AG04450 (cell line): ENCODE measurements around the gene PREB. TPM values are rescaled to one million over a fixed set of nuclear protein-coding genes. Genes with fewer than 3 reads are reported as not detected.
A peak's percentile ranks its signal among the peaks of the same experiment; 100 is the strongest.
"Not testable (repeated sequence)": the region's sequence is repeated elsewhere in the genome, so short reads cannot be mapped to it uniquely, and the experiment has no call there.

Experiments used
- CTCF ChIA-PET: fragments of 300-600, 350-600 bp; formaldehyde crosslinking; extraction: SDS; loops from one replicate; lab custom pipeline; 2022; ENCODE audit warnings: antibody characterized with exemption, inconsistent platforms; lab: Charles Lee
- POLR2A ChIA-PET: fragments of 350-600 bp; formaldehyde crosslinking; extraction: SDS; loops from one replicate; lab custom pipeline; 2021; ENCODE audit warnings: antibody characterized with exemption, inconsistent platforms; lab: Yijun Ruan, JAX
- DNase-seq: peaks from one replicate; pipeline ENCODE4 v3.0.0-alpha.2; 2011; ENCODE audit warnings: low read depth, low spot score
- H3K27ac ChIP-seq: one replicate; pipeline ENCODE4 v1.5.1; 2012; ENCODE audit warnings: low read depth, low read length, control low read depth
- H3K27me3 ChIP-seq: one replicate; pipeline ENCODE4 v1.6.0; 2012; ENCODE audit warnings: low read length; ENCODE audit not compliant: control insufficient read depth, insufficient read depth
- H3K4me3 ChIP-seq: 2 replicates; pipeline ENCODE4 v1.5.1; 2011; ENCODE audit warnings: mild to moderate bottlenecking, low read depth, low read length, control low read depth
- H3K9me3 ChIP-seq: 2 replicates; pipeline ENCODE4 v1.5.1; 2012; ENCODE audit warnings: low read length; ENCODE audit not compliant: control insufficient read depth, insufficient read depth
- polyA plus RNA-seq: library from polyadenylated mRNA; depleted of rRNA; stranded (reverse); fragments of >200 nt; gene quantifications from 2 replicates; pipeline ENCODE4 v1.2.3, GENCODE V29; 2011
- TF ChIP-seq, protein P1 (sequence below): IDR thresholded peaks from 2 replicates; pipeline ENCODE4 v1.5.1; 2011; ENCODE audit warnings: low read depth, low read length, control low read depth, inconsistent platforms

PREB gene
- polyA plus RNA-seq, 1 experiment, result 44.9 TPM

DNA sequence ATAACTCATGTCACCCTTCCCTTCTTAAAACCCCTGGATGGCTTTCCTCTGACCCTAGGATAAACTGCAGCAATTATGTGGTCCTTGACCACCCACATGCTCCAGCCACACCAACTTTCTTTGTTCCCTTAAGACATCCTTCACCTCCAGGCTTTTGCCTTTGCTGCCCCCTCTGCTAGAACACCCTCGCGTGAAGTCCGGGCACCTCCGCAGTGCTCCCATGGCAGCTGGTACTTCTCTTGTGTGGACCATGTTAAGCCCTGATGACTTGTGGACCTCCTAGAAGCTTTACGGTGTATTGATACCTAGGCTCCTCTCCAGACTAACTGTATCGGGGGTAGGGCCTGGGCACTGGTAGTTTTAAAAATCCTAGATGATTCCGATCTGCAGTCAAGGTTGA lies 11.6 kb downstream of the PREB start:
- no peaks in the 10 kb centered on the region; the same call in 1 of the 2 replicates for H3K9me3 ChIP-seq
- H3K27ac ChIP-seq, result no peak overlapping the region
- H3K27me3 ChIP-seq, result peaks cover 39% of the 10 kb centered on the region
- H3K4me3 ChIP-seq, result no peak overlapping the region
- TF ChIP-seq, protein P1, sequence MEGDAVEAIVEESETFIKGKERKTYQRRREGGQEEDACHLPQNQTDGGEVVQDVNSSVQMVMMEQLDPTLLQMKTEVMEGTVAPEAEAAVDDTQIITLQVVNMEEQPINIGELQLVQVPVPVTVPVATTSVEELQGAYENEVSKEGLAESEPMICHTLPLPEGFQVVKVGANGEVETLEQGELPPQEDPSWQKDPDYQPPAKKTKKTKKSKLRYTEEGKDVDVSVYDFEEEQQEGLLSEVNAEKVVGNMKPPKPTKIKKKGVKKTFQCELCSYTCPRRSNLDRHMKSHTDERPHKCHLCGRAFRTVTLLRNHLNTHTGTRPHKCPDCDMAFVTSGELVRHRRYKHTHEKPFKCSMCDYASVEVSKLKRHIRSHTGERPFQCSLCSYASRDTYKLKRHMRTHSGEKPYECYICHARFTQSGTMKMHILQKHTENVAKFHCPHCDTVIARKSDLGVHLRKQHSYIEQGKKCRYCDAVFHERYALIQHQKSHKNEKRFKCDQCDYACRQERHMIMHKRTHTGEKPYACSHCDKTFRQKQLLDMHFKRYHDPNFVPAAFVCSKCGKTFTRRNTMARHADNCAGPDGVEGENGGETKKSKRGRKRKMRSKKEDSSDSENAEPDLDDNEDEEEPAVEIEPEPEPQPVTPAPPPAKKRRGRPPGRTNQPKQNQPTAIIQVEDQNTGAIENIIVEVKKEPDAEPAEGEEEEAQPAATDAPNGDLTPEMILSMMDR, result no peak
- DNase-seq, result no peak
- ChIA-PET POLR2A (interaction anchor here (1.0 kb wide), 1 partner anchor 45 kb away, joined by 3 read pairs; the partner anchor contains the start of gene EMILIN1), CTCF (interaction anchor here (1.1 to 2.6 kb wide), 3 partner anchors 11 to 157 kb away, joined by 5 to 12 read pairs (median 10); partner anchors contain the start of gene PREB)

DNA sequence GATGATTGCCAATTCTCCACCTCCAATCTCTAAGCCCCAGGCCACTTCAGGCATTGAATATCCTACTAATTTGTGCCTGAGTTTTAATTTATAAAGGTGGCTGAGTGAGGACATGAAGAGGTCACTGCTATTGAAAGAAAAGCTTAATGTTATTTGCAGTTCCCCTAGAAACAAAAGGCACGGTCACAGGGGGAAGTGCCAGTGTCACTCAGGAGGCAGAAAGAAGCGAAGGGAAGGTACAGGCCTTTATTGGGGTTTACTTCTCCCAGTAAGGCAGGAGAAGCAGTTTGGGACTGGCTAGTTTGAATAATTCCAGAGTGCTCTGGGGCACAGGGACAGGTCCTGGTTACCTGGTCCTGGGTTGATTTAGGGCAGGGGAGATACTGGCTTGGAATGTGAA lies 12.5 kb downstream of the PREB start:
- Histone ChIP-seq H3K27me3 (peaks cover 42% of the 10 kb centered on the region), H3K4me3 (no peak overlapping the region), H3K27ac (no peak overlapping the region), H3K9me3 (no peaks in the 10 kb centered on the region; the same call in 1 of the 2 replicates)
- ChIA-PET CTCF (no interaction called here), POLR2A (no interaction called here)
- no peak for DNase-seq
- TF ChIP-seq, protein P1, result no peak

DNA sequence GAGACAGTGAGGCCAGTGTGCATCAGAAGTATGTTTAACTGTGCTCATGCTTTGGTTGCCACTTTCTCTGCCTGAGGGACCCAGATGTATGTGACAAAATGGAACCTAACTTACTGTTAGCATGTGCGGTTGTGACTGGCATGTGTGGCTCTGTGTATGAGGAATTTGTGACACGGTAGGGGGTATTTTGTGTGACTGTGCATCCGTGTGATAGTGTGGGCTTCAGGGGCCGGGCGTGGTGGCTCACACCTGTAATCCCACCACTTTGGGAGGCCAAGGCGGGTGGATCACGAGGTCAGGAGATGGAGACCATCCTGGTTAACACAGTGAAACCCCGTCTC lies 15.1 kb downstream of the PREB start:
- DNase-seq, H3K9me3 ChIP-seq, H3K27ac ChIP-seq, POLR2A ChIA-PET: not testable (repeated sequence)
- Histone ChIP-seq H3K27me3 (peaks cover 53% of the 10 kb centered on the region), H3K4me3 (peak overlapping the region; percentile 50)
- CTCF ChIA-PET, result interaction anchor here (0.6 kb wide), 1 partner anchor 13 kb away, joined by 4 read pairs; no protein-coding TSS in a partner anchor

DNA sequence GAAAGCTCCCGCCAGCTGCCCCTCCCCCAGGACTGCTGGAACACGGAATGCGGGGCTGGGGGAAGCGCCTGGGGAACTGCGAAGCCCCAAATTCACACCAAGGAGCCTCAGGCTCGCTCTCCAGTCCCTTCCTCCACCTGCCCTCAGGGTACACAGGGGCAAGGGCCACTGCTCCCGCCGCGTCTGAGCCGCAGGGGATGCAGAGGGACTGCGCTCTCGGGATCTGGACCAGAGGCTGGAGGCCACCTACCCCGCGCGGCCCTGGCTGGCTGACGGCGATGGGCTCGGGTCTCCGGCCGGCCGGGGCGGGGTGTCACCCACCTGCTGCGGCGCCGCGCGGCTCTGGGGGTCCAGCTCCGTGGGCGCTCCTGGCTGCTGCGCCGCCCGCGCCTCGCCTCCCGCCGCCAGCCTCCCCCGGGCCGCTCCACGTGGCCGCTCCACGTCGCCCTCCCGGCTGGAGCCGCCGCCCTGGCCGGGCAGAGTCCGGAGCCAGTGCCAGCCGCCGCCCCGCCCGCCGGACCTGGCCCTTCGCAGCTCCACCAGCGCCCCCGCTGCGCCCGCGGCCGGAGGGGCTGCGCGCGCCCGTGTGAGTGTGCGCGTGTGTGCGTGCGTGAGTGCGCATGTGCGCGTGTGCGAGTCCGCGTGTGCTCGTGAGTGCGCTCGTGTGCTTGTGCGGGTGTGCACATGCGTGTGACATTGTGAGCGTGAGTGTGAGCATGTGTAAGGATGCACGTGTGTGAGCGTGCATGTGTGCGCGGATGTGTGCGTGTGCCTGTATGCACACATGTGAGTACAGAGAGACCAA lies 15.7 kb downstream of the PREB start, which contains the start of gene CGREF1:
TSS of gene CGREF1 (minus strand) at position 604 of the 805 bp plus-strand sequence. CDS start 14,762 bp downstream, outside the sequence.
- POLR2A ChIA-PET, result no interaction called here
- TF ChIP-seq, protein P1, result no peak
- Histone ChIP-seq H3K9me3 (no peaks in the 10 kb centered on the region; the same call in 1 of the 2 replicates), H3K4me3 (peak within 1 kb of the TSS; percentile 50), H3K27ac (no peak within 1 kb of the TSS), H3K27me3 (peaks cover 51% of the 10 kb centered on the region)
- DNase-seq, result no peak
- CTCF ChIA-PET, result interaction anchor here (0.6 kb wide), 1 partner anchor 14 kb away, joined by 4 read pairs; no protein-coding TSS in a partner anchor

DNA sequence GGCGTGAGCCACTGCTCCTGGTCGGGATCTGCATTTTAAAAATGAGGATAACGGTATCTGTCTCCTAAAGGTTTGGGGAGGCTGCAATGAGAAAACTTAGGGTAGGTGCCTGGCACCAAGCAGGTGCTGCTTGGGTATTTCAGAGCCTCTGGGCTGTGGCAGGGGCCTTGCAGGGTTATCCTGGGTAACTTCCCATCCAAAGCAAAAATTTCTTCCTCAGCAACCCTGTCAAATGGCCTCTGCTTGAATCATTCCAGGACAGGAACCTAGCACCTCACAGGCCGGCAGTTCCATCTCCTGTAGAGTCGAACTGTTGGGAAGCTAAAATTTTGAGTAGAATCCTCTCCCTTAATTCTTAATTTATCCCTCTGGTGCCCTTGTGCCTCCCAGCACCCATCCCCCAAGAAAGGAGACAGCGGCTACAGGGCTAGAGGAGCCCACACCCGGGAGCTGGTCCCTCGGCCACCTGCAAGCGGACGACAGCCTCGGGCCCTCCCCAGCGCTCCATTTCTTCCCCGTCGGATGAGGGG lies 16.4 kb downstream of the PREB start:
- Histone ChIP-seq H3K4me3 (peak overlapping the region; percentile 49), H3K9me3 (no peaks in the 10 kb centered on the region), H3K27me3 (peaks cover 50% of the 10 kb centered on the region), H3K27ac (no peak overlapping the region)
- TF ChIP-seq, protein P1, result no peak
- POLR2A ChIA-PET, result no interaction called here
- no peak for DNase-seq
- CTCF ChIA-PET, result interaction anchor here (0.6 kb wide), 1 partner anchor 20 kb away, joined by 3 read pairs; no protein-coding TSS in a partner anchor
